GM12865 (cell line): ENCODE measurements around the gene RRP1B.
"Not testable (repeated sequence)": the region's sequence is repeated elsewhere in the genome, so short reads cannot be mapped to it uniquely, and the experiment has no call there.

Source experiments
- DNase-seq: peaks from one replicate; pipeline ENCODE4 v3.0.0; 2010; ENCODE audit warnings: low read depth
- H3K4me3 ChIP-seq: 2 replicates; pipeline ENCODE4 v1.5.1; 2011; ENCODE audit warnings: mild to moderate bottlenecking, low read depth, low read length, control low read depth
- CTCF ChIP-seq: IDR thresholded peaks from 2 replicates; pipeline ENCODE4 v1.5.1; 2011; ENCODE audit warnings: low read length, control low read depth, low read depth, inconsistent platforms; ENCODE audit not compliant: insufficient read depth; ENCODE audit errors: missing control alignments

Gene RRP1B, protein sequence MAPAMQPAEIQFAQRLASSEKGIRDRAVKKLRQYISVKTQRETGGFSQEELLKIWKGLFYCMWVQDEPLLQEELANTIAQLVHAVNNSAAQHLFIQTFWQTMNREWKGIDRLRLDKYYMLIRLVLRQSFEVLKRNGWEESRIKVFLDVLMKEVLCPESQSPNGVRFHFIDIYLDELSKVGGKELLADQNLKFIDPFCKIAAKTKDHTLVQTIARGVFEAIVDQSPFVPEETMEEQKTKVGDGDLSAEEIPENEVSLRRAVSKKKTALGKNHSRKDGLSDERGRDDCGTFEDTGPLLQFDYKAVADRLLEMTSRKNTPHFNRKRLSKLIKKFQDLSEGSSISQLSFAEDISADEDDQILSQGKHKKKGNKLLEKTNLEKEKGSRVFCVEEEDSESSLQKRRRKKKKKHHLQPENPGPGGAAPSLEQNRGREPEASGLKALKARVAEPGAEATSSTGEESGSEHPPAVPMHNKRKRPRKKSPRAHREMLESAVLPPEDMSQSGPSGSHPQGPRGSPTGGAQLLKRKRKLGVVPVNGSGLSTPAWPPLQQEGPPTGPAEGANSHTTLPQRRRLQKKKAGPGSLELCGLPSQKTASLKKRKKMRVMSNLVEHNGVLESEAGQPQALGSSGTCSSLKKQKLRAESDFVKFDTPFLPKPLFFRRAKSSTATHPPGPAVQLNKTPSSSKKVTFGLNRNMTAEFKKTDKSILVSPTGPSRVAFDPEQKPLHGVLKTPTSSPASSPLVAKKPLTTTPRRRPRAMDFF

DNA sequence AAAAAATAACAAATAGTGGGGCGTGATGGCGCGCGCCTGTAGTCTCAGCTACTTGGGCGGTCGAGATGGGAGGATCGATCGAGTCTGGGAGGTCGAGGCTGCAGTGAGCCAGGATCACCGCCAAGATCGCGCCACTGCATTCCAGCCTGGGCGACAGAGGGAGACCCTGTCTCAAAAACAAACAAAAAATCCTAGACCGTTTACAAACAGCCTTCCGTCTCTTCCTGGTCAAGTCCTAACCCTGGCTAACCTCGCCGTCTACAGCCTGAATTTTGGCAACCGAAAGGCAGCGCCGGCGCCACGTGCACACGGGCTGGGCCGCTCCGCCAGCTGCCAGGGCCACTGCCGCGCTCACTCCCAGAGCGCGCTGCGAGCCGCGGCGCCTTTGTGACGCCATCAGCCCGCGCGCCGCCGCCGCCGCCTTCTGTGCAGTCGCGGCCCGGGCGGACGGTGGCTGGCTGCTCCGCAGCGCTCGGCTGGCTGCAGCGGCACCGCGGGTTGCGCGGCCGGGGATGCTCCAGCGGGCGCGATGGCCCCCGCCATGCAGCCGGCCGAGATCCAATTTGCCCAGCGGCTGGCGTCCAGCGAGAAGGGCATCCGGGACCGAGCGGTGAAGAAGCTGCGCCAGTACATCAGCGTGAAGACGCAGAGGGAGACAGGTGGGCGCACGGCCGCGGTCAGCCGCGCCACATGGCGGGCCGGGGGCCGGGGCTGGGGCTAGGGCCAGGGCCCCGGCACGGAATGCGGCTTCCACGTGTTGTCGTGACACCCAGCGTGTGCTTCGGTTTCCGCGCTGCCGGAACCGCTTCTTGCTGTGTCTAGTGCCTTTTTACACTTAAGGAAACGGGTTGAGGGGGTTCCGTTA is at the start of gene RRP1B, which contains the start of gene HSF2BP:
Gene RRP1B (plus strand): TSS at position 425 of the 865 bp plus-strand sequence. CDS start 105 bp downstream, at position 530.
Gene HSF2BP (minus strand): TSS at position 353 of the 865 bp plus-strand sequence. CDS start 1,392 bp downstream, outside the sequence.
- H3K4me3 ChIP-seq = peak within 1 kb of the TSS; percentile 98
- no peak for TF ChIP-seq CTCF
- peak; percentile 92 for DNase-seq

DNA sequence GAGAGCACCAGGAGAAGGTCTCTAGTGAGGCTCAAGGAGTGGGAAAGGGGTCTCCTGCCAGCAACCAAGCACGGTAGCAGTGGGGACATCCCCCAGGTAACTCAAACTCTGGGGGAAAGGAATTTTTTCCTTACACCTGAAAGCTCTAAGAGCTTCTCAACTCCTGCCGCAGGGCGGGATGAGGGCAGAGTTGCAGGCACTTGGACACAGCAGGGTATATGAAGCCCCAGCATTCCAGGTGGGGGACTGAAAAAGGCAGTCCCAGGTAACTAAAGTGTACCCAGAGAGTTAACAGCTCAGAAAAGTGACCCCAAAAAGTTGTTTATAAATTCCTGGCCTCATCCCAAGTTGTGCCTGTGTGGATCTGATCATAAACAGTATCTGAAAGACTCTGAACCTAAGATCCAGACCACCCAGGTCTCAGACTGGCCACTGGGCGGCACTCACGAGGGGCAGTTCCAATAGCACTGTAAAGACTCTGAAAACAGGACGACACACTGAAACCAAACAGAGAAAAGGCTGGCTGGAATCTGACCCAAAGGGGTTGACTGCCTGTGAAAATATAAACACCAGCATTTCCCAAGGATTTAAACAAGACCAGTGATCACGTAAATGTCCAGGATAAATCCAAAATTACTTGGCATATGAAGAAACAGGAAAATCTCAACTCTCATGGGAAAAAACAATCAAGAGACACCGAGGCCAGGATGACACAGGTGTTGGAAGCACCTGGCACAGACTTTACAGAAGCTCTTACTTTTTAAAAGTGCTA is 47.6 kb upstream of the RRP1B start:
- no peak overlapping the region for H3K4me3 ChIP-seq
- peak; percentile 65 for DNase-seq
- peak; percentile 85 for TF ChIP-seq CTCF

GRCh38 chr21:43613755-43614638 is 45.4 kb upstream of the RRP1B start:
- no peak for TF ChIP-seq CTCF
- DNase-seq = peak; percentile 75
- no peak overlapping the region for H3K4me3 ChIP-seq

- DNase-seq = no peak
- no peak for TF ChIP-seq CTCF
Observed at GRCh38 chr21:43614839-43615238, 44.5 kb upstream of the RRP1B start.

DNA sequence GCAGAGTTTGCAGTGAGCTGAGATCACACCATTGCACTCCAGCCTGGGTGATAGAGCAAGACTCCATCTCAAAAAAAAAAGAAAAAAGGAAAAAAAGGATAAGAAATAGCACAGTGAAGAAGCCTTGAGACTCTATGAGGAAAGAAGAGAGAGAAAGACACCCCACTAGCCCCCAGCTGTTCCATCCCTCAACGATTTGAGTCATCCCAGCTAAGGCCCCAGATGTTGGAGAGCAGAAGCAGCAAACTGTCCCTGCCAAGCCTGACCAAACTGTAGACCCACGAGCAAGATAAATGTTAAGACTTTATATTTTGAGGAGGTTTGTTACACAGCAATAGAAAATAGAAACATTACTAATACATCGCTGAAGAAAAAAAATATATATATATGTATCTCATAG is 42.5 kb upstream of the RRP1B start:
- not testable (repeated sequence) for H3K4me3 ChIP-seq, DNase-seq

More at GRCh38 chr21:43614839-43615238, 44.5 kb upstream of the RRP1B start:
- no peak overlapping the region for H3K4me3 ChIP-seq

- no peak for TF ChIP-seq CTCF
- DNase-seq = no peak
- no peak overlapping the region for H3K4me3 ChIP-seq
Observed at GRCh38 chr21:43618940-43619339, 40.4 kb upstream of the RRP1B start.
